NCI-H146 (cell line): Measurements from ENCODE around the gene ALKBH1.
A peak's percentile ranks its signal among the peaks of the same experiment; 100 is the strongest.
"Not testable (repeated sequence)": the region's sequence is repeated elsewhere in the genome, so short reads cannot be mapped to it uniquely, and the experiment has no call there.

Experiments used
- DNase-seq: peaks from one replicate; lab custom pipeline; 2025; lab: John Stamatoyannopoulos, UW

Gene ALKBH1

DNA sequence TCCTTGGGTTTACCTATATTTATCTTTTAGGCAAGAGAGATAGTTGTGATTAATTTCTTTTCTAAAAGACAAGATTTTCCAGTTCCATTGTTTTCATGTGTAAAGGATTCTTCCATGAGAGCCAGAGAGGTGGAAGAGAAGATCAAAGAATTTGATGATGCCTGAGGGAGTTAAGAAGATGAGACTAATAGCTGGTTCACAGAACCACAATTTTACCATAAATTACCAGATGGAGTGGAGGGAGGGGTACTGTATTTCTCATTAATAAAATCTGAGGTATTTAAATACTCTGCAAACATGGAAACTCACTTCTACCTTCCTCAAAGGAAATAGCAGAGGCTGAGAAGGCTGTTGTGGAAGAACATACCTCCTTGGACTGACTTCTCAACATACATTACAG, 34.6 kb downstream of the ALKBH1 start:
- no peak for DNase-seq

DNA sequence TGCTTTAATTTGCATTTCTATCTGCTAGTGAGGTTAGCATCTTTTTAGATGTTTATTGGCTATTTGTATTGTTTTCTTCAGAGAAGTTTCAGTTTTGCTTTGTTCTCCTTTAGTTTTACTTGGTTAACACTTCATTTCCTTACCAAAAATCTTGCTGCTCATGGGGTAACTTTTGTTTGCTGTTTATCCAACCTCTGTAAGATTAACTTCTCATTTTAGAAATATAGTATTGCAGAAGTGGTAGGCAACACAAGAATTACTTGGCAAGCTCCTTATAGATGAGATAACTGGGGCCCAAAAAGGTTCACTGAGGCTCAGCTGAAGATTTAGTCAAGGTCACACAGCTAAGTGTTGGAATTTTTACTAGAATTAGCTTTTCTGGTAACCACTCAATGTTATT, 40.5 kb downstream of the ALKBH1 start:
- DNase-seq, result no peak

DNA sequence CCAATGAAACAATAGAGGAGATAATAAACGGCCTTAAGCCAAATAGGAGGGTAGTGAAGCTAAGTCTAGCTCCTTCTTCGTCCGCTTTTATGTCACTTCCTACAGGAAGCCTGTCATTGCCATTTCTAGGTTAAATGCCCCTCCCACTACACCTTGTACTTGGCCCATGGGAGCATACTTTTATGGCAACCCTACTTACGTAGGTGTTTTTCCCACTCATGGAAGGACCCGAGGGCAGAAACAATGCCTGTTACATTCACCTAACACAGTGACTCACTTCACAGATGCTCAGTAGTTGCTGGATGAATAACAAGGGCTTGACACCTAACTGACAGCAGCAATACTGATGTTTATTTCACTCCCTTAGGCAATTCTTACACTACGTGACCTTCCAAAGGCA, 44.5 kb downstream of the ALKBH1 start:
- no peak for DNase-seq

DNA sequence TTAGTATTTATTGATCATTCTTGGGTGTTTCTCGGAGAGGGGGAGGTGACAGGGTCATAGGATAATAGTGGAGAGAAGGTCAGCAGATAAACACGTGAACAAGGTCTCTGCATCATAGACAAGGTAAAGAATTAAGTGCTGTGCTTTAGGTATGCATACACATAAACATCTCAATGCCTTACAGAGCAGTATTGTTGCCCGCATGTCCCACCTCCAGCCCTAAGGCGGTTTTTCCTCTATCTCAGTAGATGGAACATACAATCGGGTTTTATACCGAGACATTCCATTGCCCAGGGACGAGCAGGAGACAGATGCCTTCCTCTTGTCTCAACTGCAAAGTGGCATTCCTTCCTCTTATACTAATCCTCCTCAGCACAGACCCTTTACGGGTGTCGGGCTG, 46.3 kb downstream of the ALKBH1 start:
- DNase-seq, result not testable (repeated sequence)

DNA sequence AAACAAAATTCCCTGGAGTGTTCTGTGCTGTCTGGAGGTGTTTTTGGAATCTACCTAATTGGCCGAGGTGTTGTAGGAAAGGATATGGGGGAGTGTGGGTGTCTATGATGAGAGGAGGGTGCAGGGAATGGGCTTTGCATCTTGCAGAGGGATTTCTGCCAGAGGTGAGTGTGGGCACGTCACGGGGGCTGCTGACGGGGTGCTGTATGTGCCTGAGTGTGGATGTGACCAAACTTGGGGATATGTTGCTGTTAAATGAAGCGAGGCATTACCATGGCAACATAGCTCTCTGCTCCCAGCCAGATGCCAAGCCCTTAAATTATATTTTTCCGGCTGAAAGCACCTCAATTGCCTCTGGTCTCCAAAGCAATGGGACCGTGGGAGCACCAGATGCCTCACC, 47.1 kb downstream of the ALKBH1 start:
- DNase-seq, result peak; percentile 65

GRCh38 chr14:77659831-77660230, 48.0 kb downstream of the ALKBH1 start:
- no peak for DNase-seq

DNA sequence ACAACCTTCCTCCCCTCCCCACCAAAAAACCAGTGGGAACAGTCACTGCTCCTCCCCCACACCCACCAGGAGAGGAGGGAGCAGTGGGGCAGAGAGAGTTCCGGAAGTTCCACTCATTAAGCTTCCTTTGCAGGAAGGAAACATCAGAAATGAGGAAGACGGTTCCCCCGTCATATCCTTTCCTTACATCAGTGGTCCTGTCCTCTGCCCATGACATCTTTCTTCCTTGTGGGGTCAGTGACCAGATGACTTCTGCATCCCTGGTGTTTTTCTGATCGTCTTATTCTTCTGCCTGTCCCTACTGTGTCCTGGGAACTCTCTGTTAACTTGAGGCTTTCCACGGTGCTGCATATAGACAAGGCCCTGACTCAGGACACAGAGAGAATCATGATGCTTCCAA, 50.5 kb downstream of the ALKBH1 start:
- DNase-seq, result no peak

DNA sequence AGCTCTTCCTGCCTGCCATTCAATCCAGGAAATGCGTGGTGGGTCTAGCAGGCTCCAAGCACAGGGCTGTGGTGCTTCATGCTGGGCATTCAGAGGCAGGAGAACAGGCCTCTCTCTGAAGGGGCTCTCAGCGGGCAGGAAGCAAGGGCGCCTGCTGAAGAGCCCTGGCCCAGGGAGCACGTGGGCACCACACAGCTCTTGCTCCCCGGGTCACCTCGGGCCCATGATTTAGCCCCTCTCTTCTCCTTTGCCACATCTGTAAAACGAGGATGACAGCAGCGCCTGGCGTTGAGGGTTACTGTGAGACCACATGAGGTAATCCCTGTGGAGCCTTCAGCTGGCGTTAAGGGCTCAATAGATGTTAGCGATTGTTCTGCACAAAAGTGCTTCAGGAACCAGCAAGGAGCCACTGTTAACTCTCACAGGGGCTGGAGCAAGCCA, 53.8 kb downstream of the ALKBH1 start:
- peak; percentile 48 for DNase-seq

DNA sequence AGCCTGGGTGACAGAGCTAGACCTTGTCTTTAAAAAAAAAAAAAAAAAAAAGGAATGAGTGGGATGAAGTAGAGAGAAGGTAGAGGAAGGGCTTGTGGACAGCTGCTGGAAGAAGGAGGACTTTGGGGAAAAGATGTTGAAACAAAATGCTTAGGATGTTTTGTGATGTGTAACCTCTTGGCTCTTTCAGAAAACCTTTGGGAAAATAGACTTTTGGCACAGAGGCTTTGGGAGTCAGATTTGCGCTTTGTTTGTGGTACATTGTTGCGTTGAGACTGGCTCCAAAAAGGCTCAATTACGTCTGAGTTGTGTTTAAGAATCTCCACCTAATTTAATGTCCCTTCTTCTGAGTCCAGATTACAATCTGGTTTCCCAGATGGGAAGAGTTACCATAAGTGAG, 58.5 kb downstream of the ALKBH1 start:
- DNase-seq, result no peak

DNA sequence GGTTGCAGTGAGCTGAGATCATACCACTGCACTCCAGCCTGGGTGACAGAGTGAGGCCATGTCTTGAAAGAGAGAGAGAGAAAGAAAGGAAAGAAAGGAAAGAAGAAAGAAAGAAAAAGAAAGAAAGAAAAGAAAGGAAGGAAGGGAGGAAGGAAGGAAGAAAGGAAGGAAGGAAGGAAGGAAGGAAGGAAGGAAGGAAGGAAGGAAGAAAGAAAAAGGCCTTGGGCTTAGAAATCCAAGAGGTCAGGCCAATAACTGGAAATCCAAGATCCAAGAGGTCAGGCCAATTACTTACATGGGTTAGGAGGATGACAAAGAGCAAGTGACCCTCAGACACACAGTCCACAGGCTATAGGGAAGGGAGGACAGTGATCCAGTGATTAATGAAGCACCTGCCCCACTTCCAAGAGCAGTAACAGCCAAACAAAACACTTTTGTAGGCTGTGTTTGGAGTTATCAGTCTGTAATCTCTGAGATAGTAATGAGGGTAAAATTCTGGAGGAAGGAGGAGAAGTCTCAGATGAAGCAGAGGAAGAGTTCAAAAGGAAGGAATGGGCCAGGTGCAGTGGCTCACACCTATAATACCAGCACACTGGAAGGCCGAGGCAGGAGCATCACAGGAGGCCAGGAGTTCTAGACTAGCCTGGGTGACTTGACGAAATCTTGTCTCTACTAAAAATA, 59.2 kb downstream of the ALKBH1 start:
- no peak for DNase-seq

DNA sequence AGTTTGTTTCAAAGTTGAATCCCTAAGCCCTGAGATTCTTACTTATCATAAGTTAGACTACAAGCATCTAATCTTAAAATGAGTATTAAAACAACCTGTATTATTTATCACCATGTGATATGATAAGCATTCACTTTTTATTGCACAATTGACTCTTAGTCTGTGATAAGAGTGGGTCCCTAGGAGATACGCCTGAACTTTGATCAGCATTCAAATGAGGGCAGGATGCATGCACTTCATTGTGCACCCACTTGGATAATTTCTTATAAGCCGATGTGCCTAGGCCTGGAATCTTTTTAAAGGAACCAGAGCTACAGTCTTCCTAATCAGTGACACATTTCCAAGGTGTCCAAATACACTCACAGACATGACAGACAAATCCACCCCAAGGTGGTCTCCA, 60.0 kb downstream of the ALKBH1 start:
- DNase-seq, result no peak

DNA sequence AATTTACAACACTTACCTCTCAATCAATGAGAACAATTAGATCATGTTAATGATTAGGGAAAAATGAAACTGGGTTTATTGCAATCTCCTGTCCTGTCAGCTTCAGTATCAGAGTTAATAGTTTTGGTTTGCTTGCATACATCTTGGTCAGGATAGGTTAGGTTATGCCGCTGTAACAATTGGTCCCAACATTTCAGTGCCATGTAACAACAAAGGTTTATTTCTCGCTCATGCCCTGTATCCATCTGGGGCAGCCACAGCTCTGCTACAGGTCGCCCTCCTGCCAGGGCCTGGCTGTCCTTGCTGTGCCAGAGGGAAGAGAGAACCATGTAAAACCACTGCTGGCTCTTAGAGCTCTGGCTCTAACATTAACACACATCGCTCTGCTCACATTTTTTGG, 60.9 kb downstream of the ALKBH1 start:
- no peak for DNase-seq

GRCh38 chr14:77645520-77646230, 62.1 kb downstream of the ALKBH1 start:
- no peak for DNase-seq

DNA sequence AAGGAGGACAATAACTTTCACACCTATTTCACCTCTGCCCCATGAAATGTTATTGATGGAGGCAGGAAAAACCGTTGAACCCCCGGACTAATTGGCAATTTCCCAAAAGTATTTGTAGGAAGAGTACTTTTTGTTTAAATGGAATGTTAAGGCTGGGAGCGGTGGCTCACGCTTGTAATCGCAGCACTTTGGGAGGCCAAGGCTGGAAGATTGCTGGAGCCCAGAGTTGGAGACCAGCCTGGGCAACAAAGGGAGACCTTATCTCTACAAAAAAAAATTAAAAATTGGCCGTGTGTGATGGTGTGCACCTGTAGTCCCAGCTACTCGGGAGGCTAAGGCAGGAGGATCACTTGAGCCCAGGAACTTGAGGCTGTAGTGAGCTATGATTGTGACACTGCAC, 65.4 kb downstream of the ALKBH1 start:
- no peak for DNase-seq

DNA sequence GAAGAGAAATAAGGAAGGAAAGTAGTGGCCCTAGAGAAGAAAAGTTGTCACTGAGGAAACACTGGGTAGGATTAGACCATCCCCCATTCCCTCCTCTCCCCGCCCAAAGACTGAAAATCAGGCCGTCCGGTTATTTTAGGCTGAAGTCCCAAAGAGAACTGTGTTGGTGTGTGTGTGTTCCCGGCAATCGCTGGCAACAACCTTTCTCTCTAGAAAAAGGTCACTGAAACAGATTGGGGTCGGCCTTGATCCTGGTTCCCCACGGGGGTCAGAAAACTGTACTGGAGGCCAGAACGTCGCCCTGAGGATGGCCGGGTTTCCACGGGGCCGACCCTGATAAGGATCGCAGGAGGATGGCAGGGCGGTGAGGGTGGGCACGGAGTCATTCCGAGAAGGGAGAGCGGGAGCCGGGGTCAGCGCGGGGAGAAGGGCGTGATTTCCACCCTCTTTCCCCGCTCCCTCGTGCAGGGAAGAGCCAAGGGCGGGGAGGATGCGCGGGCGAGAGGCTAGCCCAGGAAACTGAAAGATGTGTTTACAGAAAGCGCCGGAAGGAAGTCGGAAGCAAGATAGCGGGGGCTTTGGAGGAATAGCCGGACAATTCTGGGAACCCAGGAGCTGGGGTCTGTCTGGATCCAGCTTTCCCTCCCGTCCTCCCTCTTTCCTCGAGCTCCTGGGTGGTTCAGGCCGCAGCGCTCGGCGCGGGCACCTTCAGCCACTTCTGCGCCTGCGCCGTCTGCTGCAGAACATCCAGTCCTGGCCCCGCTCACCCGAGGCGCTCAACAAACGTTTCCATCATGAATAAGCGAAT, 66.1 kb downstream of the ALKBH1 start:
- no peak for DNase-seq

DNA sequence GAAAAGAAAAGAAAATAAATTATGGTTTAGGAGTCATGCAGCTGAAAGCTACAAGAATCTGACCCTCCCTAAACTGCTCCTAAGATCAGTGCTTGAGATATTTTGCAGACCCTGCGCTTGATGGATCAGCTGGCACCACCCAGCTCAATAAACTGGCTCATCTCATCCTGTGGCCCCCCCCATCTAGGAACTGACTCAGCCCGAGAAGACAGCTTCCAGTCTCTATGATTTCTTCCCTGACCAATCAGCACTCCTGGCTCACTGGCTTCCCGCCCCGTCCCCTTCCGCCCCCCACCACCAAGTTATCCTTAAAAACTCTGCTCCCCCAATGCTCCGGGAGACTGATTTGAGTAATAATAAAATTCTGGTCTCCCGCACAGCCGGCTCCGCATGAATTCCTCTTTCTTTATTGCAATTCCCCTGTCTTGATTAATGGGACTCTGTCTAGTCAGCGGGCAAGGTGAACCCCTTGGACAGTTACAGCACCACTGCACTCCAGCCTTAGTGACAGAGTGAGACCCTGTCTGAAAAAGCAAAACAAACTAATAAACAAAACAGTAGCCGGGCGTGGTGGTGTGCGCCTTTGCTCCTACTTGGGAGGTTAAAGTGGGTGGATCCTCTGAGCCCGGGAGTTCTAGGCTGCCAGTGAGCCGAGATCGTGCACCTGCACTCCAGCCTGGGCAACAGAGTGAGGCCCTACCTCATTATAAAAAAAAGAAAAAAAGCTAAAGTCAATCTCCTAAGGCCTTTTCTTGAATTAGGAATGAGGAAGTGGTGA, 66.9 kb downstream of the ALKBH1 start:
- DNase-seq, result peak; percentile 21

DNA sequence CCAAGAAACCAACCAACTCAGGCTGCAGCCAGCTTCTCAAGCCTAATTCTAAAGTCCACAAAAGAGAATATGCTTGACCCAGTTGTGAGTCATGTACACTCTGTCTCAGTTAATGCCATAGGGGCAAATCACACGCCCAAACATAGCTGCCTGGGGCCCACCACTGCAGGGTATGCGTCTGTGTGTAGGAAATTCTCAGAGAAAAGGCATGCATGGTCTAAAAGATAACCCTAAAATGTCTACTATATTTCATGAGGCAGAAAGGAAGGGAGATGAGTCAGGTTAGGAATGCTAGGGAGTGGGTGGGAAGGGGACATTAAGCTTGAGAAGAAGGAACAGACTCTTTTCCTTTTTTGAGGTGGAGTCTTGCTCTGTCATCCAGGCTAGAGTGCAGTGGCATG, 69.1 kb downstream of the ALKBH1 start:
- DNase-seq, result no peak

- DNase-seq, result not testable (repeated sequence)
Observed at GRCh38 chr14:77635869-77636268, 72.0 kb downstream of the ALKBH1 start.

DNA sequence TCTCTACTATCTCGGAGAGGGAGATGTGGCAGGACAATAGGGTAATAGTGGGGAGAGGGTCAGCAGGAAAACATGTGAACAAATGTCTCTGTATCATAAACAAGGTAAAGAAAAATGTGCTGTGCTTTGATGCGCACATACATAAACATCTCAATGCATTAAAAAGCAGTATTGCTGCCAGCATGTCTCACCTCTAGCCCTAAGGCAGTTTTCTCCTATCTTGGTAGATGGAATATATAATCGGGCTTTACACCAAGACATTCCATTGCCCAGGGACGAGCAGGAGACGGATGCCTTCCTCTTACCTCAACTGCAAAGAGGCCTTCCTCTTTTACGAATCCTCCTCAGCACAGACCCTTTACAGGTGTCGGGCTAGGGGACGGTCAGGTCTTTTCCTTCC, 72.4 kb downstream of the ALKBH1 start:
- DNase-seq, result not testable (repeated sequence)

GRCh38 chr14:77630111-77630510, 77.7 kb downstream of the ALKBH1 start:
- no peak for DNase-seq

DNA sequence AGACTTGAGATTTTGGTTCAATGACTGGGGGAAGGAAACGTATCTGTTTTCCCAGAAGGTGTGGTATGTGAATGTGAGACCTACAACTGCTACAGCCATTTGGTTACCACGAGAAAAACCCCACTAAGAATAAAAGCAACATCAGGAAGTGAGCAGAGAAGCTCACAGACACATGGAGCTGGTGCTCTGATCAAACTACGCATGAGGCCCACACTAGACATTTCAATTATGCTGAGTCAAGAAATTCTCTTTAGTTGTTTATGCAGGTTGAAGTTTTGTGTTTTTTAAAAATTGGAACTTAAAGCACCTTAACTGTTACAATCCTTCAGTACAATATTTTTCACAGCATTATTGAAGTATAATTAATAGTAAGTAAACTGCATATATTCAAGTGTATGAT, 82.5 kb downstream of the ALKBH1 start:
- DNase-seq, result no peak

GRCh38 chr14:77623201-77623600, 84.6 kb downstream of the ALKBH1 start:
- no peak for DNase-seq
